Measurements from ENCODE around the gene NANOS3. TPM values are rescaled to one million over a fixed set of nuclear protein-coding genes. Genes with fewer than 3 reads are reported as not detected.
A peak's percentile ranks its signal among the peaks of the same experiment; 100 is the strongest.

Gene NANOS3
- total and polyA plus RNA-seq, 9 of the 15 experiments (the other 6 are each of a cell fraction or from before 2014, with no cell fraction given), result not detected

- BruUV-seq (replicated peaks), result no TSS peak
- 0 out of 4 replicates have a peak overlapping the region, but pooled peaks of 1 of the 2 experiments have one; percentile 41 for H3K9ac ChIP-seq (ENCODE audit: insufficient read depth in 1 of 2, low read depth in 2 of 2, low read length in 2 of 2)
- POLR2A ChIA-PET, result no interaction called here
- H3K27ac ChIP-seq (ENCODE audit: extremely low read depth, low read depth, low read length), result no peak overlapping the region
- no peak overlapping the region for H2AFZ ChIP-seq (ENCODE audit: low read depth, low read length)
- no peak overlapping the region for H3K4me2 ChIP-seq (ENCODE audit: insufficient read depth, low read length)
- no peaks in the 10 kb centered on the region for H3K9me1 ChIP-seq (ENCODE audit: control insufficient read depth, insufficient read depth, low read length)
- DNase-seq (ENCODE audit: extremely low read depth in 1 of 4, low spot score in 3 of 4) (no peak), ATAC-seq (no peak), FAIRE-seq (no peak)
- H3K9me3 ChIP-seq (replicated peaks; ENCODE audit: control insufficient read depth, insufficient read depth, low read depth, low read length), result no peaks in the 10 kb centered on the region
- intact Hi-C loops (cut with micrococcal nuclease) (no loop called here), in situ Hi-C loops (cut with MboI) (no loop called here)
- no peaks in the 10 kb centered on the region for H3K36me3 ChIP-seq (ENCODE audit: control insufficient read depth, insufficient read depth, low read length)
- no peaks in the 10 kb centered on the region for H3K79me2 ChIP-seq (ENCODE audit: control insufficient read depth, insufficient read depth, low read length)
- peaks cover 10 to 28% of the 10 kb centered on the region in 2 experiments; a peak in 4 of 5 replicates for H3K4me1 ChIP-seq (replicated peaks in 1 of 2; ENCODE audit: control insufficient read depth in 2 of 2, insufficient read depth in 2 of 2, low read length in 2 of 2)
- CTCF ChIA-PET (ENCODE audit: low intra/inter-chr PET ratio), result no interaction called here
- H3K27me3 ChIP-seq (ENCODE audit: control insufficient read depth in 2 of 2, insufficient read depth in 2 of 2, low read length in 2 of 2), result no peaks in the 10 kb centered on the region
- WGBS (ENCODE audit: insufficient coverage, low coverage, missing lambda C conversion rate), result 69% methylated on average over 5 of the region's 5 CpGs
- TF ChIP-seq ADNP (tag; IDR thresholded peaks at IDR 0.05) (no peak), ATF2 (CRISPR knock-in tag; IDR thresholded peaks at IDR 0.05) (no peak), CEBPB (tag; IDR thresholded peaks at IDR 0.05) (no peak), E2F4 (CRISPR knock-in tag; IDR thresholded peaks at IDR 0.05; ENCODE audit: low read depth) (no peak)
- H3K4me3 ChIP-seq, result no peak overlapping the region
- H4K20me1 ChIP-seq (replicated peaks; ENCODE audit: control insufficient read depth, insufficient read depth, low read length), result no peaks in the 10 kb centered on the region
Observed at GRCh38 chr19:13894552-13894951, 17.6 kb downstream of the NANOS3 start.
